Endothelial cell of umbilical vein (primary cell): ENCODE measurements around the gene SARS2. TPM values are rescaled to one million over a fixed set of nuclear protein-coding genes. Genes with fewer than 3 reads are reported as not detected.

ENCODE experiments used
- BruUV-seq: library from RNA; stranded (reverse); fragments of 400-500 nt; replicated peaks from 2 replicates; lab custom pipeline; 2021; lab: Mats Ljungman, UMichigan
- CTCF ChIA-PET: fragments of 300-600, 350-600 bp; sonication (Branson Sonifier 250); formaldehyde crosslinking; loops from one replicate; lab custom pipeline; 2021; ENCODE audit warnings: antibody characterized with exemption, inconsistent platforms; lab: Charles Lee
- POLR2A ChIA-PET: fragments of 300-600, 350-600 bp; sonication (Branson Sonifier 250); formaldehyde crosslinking; loops from one replicate; lab custom pipeline; 2021; ENCODE audit warnings: antibody characterized with exemption, inconsistent platforms; lab: Charles Lee
- DNase-seq: peaks from one replicate; pipeline ENCODE4 v3.0.0-alpha.2; 2011; ENCODE audit warnings: low read depth, low spot score
- FAIRE-seq: peaks from 2 replicates; lab custom pipeline; 2011; peaks lifted over from hg19 to GRCh38; lab: Jason Lieb, UNC
- H2AFZ ChIP-seq: 2 replicates; pipeline ENCODE4 v1.6.0; 2012; ENCODE audit warnings: low read depth, low read length, control low read depth, inconsistent platforms
- H3K27ac ChIP-seq: 2 replicates; pipeline ENCODE4 v1.5.1; 2011; ENCODE audit warnings: low read depth, mild to moderate bottlenecking, control low read depth, low read length, moderate library complexity; ENCODE audit not compliant: insufficient read depth
- H3K27me3 ChIP-seq, 2 experiments: 2 replicates each; pipeline versions ENCODE4 v1.6.0 to v1.6.1; 2011; ENCODE audit warnings: low read length in 2 of 2, mixed read lengths in 1 of 2; ENCODE audit not compliant: control insufficient read depth in 2 of 2, insufficient read depth in 2 of 2
- H3K36me3 ChIP-seq, 2 experiments: 2 replicates in 1 of 2; 3 replicates in 1 of 2; pipeline ENCODE4 v1.5.1; 2011; ENCODE audit warnings: low read length in 2 of 2, mild to moderate bottlenecking in 1 of 2, moderate library complexity in 1 of 2; ENCODE audit not compliant: control insufficient read depth in 2 of 2, insufficient read depth in 2 of 2; ENCODE audit errors: extremely low read depth in 1 of 2
- H3K4me1 ChIP-seq: 3 replicates; pipeline ENCODE4 v1.5.1; 2011; ENCODE audit warnings: mild to moderate bottlenecking, low read length; ENCODE audit not compliant: control insufficient read depth, insufficient read depth; ENCODE audit errors: extremely low read depth
- H3K4me2 ChIP-seq: 2 replicates; pipeline ENCODE4 v1.6.1; 2011; ENCODE audit warnings: low read length, control low read depth, mixed read lengths; ENCODE audit not compliant: insufficient read depth
- H3K4me3 ChIP-seq, 3 experiments: fragments of 200-600 bp in 1 of 3; sonication (generic), shearing (Covaris generic) in 1 of 3; replicated peaks in 1 of 3; 2 replicates each; pipeline ENCODE4 v1.5.1; 2011 to 2016; ENCODE audit warnings: control low read depth in 3 of 3, low read length in 3 of 3, mild to moderate bottlenecking in 2 of 3, inconsistent platforms in 1 of 3, low read depth in 1 of 3, moderate library complexity in 1 of 3; ENCODE audit not compliant: insufficient read depth in 1 of 3
- H3K79me2 ChIP-seq: 2 replicates; pipeline ENCODE4 v1.6.0; 2012; ENCODE audit warnings: low read length, inconsistent platforms; ENCODE audit not compliant: control insufficient read depth, insufficient read depth
- H3K9ac ChIP-seq: replicated peaks from 2 replicates; pipeline ENCODE3; 2011; ENCODE audit warnings: low read length, control low read depth; ENCODE audit not compliant: insufficient read depth; ENCODE audit errors: extremely low read depth
- H3K9me1 ChIP-seq: replicated peaks from 3 replicates; pipeline ENCODE4 v1.6.0; 2011; ENCODE audit warnings: mild to moderate bottlenecking, low read length; ENCODE audit not compliant: control insufficient read depth, insufficient read depth; ENCODE audit errors: extremely low read depth
- H3K9me3 ChIP-seq: replicated peaks from 2 replicates; pipeline ENCODE4 v1.5.1; 2012; ENCODE audit warnings: low read length, inconsistent platforms; ENCODE audit not compliant: control insufficient read depth, insufficient read depth
- H4K20me1 ChIP-seq: replicated peaks from 2 replicates; pipeline ENCODE3; 2011; ENCODE audit warnings: mild to moderate bottlenecking, low read length; ENCODE audit not compliant: control insufficient read depth, insufficient read depth; ENCODE audit errors: extremely low read depth
- CTCF ChIP-seq, 2 donors: IDR thresholded peaks; 1 replicate in 1 of 2; 2 replicates in 1 of 2; pipeline ENCODE4 v1.5.1; 2011; ENCODE audit warnings: low read length in 2 of 2, mild to moderate bottlenecking in 2 of 2, moderate library complexity in 2 of 2, control low read depth in 1 of 2, inconsistent platforms in 1 of 2, low read depth in 1 of 2; ENCODE audit not compliant: insufficient read depth in 1 of 2; ENCODE audit errors: extremely low read depth in 1 of 2
- EZH2 ChIP-seq: IDR thresholded peaks from 2 replicates; pipeline ENCODE4 v1.6.1; 2012; ENCODE audit warnings: borderline replicate concordance, low read depth, mild to moderate bottlenecking, moderate library complexity, low read length, inconsistent platforms; ENCODE audit not compliant: severe bottlenecking
- FOS ChIP-seq: IDR thresholded peaks from 2 replicates; pipeline ENCODE4 v1.6.1; 2011; ENCODE audit warnings: mild to moderate bottlenecking, low read length, moderate library complexity, borderline replicate concordance; ENCODE audit not compliant: insufficient read depth
- GATA2 ChIP-seq: IDR thresholded peaks from 2 replicates; pipeline ENCODE4 v1.7.0; 2011; ENCODE audit warnings: low read depth, mild to moderate bottlenecking, moderate library complexity, mixed read lengths, low read length; ENCODE audit not compliant: insufficient read length, insufficient read depth
- JUN ChIP-seq: IDR thresholded peaks from 2 replicates; pipeline ENCODE4 v1.6.1; 2011; ENCODE audit warnings: borderline replicate concordance, low read depth; ENCODE audit not compliant: insufficient read length, insufficient read depth
- MAX ChIP-seq: IDR thresholded peaks from 2 replicates; pipeline ENCODE4 v1.6.1; 2011; ENCODE audit not compliant: insufficient read depth, insufficient read length
- MYC ChIP-seq: IDR thresholded peaks from one replicate; pipeline ENCODE4 v1.6.1; 2011; ENCODE audit warnings: mild to moderate bottlenecking, low read depth, low read length
- POLR2A ChIP-seq: IDR thresholded peaks from 2 replicates; pipeline ENCODE4 v1.6.1; 2012; ENCODE audit warnings: low read depth, mild to moderate bottlenecking, control low read depth, low read length
- POLR2AphosphoS5 ChIP-seq: IDR thresholded peaks from 2 replicates; pipeline ENCODE4 v1.6.1; 2012; ENCODE audit warnings: low read depth, mild to moderate bottlenecking, control low read depth, low read length, moderate library complexity; ENCODE audit not compliant: insufficient read depth
- dilution Hi-C: fragments of 300-500 bp; cut with MboI; formaldehyde crosslinking; loops from one replicate; pipeline ENCODE4 v1.15.0; 2019; ENCODE audit warnings: low sequenced_read_pairs; ENCODE audit not compliant: extremely low pct_ligation_motif_present
- intact Hi-C: fragments of 100-400 bp; cut with micrococcal nuclease; formaldehyde crosslinking; loops from one replicate; pipeline ENCODE4 v1.10.0; 2022
- polyA plus RNA-seq, 4 experiments: library from polyadenylated mRNA; depleted of rRNA in 3 of 4; stranded (reverse) in 3 of 4; unstranded in 1 of 4; fragments of >200 nt; gene quantifications; 2 replicates each; pipeline versions ENCODE4 v1.2.1 to v1.2.3, GENCODE V29; 2011 to 2012; ENCODE audit warnings: missing spikeins in 1 of 4
- total RNA-seq: library from RNA; stranded (reverse); gene quantifications from 2 replicates; pipeline ENCODE4 v1.2.3, GENCODE V29; 2021

SARS2 gene
- total and polyA plus RNA-seq, 2 donors (not counting 3 experiments of a cell fraction or from before 2014, with no cell fraction given), result 40.3 to 43.7 TPM

GRCh38 chr19:38920602-38921419 lies 9.8 kb downstream of the SARS2 start:
- dilution Hi-C loops, result no loop called here
- Histone ChIP-seq H3K4me1 (no peaks in the 10 kb centered on the region), H3K4me3 (no peak overlapping the region), H3K36me3 (peaks cover 4 to 9% of the 10 kb centered on the region in 2 experiments), H3K9me1 (no peaks in the 10 kb centered on the region), H3K4me2 (no peak overlapping the region), H3K9ac (no peak overlapping the region), H3K27ac (no peak overlapping the region), H4K20me1 (no peaks in the 10 kb centered on the region), H3K9me3 (no peaks in the 10 kb centered on the region), H3K79me2 (no peaks in the 10 kb centered on the region), H2AFZ (no peak overlapping the region), H3K27me3 (no peaks in the 10 kb centered on the region)
- no TSS peak for BruUV-seq
- DNase-seq, result no peak
- TF ChIP-seq JUN, result no peak
- TF ChIP-seq FOS, result no peak
- no peak for TF ChIP-seq POLR2A
- TF ChIP-seq GATA2, result no peak
- TF ChIP-seq CTCF (IDR thresholded peaks at IDR 0.05; ENCODE audit: extremely low read depth in 1 of 2, insufficient read depth in 1 of 2, low read depth in 1 of 2, low read length in 2 of 2), result no peak
- TF ChIP-seq MYC, result no peak
- no peak for TF ChIP-seq POLR2AphosphoS5
- no peak for TF ChIP-seq EZH2
- TF ChIP-seq MAX, result no peak
- FAIRE-seq, result no peak
- ChIA-PET POLR2A (no interaction called here), CTCF (no interaction called here)
- intact Hi-C loops, result no loop called here
